Activated CD8-positive, alpha-beta memory T cell treated with anti-CD3 and anti-CD28 coated beads, Interleukin-2, amount 10 ng/mL, durations not matched to agents 7 days and 5 days (primary cell): ENCODE measurements around the gene CCDC9. TPM values are rescaled to one million over a fixed set of nuclear protein-coding genes. Genes with fewer than 3 reads are reported as not detected.
"Not testable (repeated sequence)": the region's sequence is repeated elsewhere in the genome, so short reads cannot be mapped to it uniquely, and the experiment has no call there.

Experiments
- ATAC-seq: fragments of 150-1000 bp; cut with Tn5 transposase; one replicate; pipeline ENCODE4 v1.10.0; 2021; ENCODE audit warnings: moderate library complexity
- CTCF ChIA-PET: fragments of 350-600 bp; sonication (Branson Sonifier 250); formaldehyde crosslinking; loops from one replicate; lab custom pipeline; 2021; ENCODE audit warnings: antibody characterized with exemption; lab: Charles Lee
- DNase-seq: peaks from one replicate; pipeline ENCODE4 v3.0.0-alpha.2; 2020
- H3K27ac Mint-ChIP-seq: one replicate; pipeline ENCODE4 v1.8.0; 2021; ENCODE audit warnings: mild to moderate bottlenecking, mixed read lengths
- H3K27me3 Mint-ChIP-seq: one replicate; pipeline ENCODE4 v1.8.0; 2021; ENCODE audit warnings: mixed read lengths
- H3K36me3 Mint-ChIP-seq: one replicate; pipeline ENCODE4 v1.8.0; 2021; ENCODE audit warnings: mild to moderate bottlenecking, mixed read lengths
- H3K4me1 Mint-ChIP-seq: one replicate; pipeline ENCODE4 v1.8.0; 2021; ENCODE audit warnings: mixed read lengths
- H3K4me3 Mint-ChIP-seq: one replicate; pipeline ENCODE4 v1.8.0; 2021; ENCODE audit warnings: mild to moderate bottlenecking, moderate library complexity, mixed read lengths
- H3K9me3 Mint-ChIP-seq: one replicate; pipeline ENCODE4 v1.8.0; 2022; ENCODE audit warnings: low read depth, mixed read lengths
- total RNA-seq, 2 experiments: library from RNA; stranded (reverse); gene quantifications; one replicate each; pipeline ENCODE4 v1.2.3, GENCODE V29; 2021

Gene CCDC9
- total RNA-seq, 2 experiments from 2014 or later: 24.8 to 27.6 TPM

DNA sequence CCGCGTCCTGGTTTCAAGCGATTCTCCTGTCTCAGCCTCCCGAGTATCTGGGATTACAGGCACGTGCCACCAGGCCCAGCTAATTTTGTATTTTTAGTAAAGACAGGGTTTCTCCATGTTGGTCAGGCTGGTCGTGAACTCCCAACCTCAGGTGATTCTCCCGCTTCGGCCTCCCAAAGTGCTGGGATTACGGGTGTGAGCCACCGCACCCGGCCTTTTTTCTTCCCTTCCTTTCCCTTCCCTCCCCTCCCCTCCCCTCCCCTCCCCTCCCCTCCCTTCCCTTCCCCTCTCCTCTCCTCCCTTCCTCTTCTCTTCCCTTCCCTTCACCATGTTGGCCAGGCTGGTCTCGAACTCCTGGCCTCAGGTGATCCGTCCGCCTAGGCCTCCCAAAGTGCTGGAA lies 44.5 kb downstream of the CCDC9 start:
- H3K4me1 Mint-ChIP-seq: peaks cover 18% of the 10 kb centered on the region
- H3K27ac Mint-ChIP-seq, H3K9me3 Mint-ChIP-seq, CTCF ChIA-PET, H3K36me3 Mint-ChIP-seq, H3K27me3 Mint-ChIP-seq, ATAC-seq, H3K4me3 Mint-ChIP-seq, DNase-seq: not testable (repeated sequence)

DNA sequence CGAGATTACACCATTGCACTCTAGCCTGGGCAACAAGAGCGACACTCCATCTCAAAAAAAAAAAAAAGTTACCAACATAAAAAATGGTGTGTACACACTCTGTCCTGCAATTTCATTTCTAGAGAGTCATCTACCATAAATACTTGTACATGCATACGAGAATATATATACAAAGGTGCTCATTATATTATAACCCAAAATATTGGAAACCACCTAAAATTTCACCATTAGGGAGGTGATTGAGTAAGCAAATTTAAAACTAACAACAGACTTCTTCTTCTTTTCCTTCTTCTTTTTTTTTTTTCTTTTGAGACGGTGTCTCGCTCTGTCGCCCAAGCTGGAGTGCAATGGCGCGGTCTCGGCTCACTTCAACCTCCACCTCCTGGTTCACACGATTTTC lies 45.9 kb downstream of the CCDC9 start:
- Mint-ChIP-seq H3K4me1 (peaks cover 15% of the 10 kb centered on the region), H3K36me3 (no peaks in the 10 kb centered on the region), H3K4me3 (no peak overlapping the region), H3K9me3 (no peaks in the 10 kb centered on the region), H3K27me3 (peaks cover 13% of the 10 kb centered on the region), H3K27ac (no peak overlapping the region)
- CTCF ChIA-PET: interaction anchor here (1.6 kb wide), 1 partner anchor 47 kb away, joined by 5 read pairs; the partner anchor contains the start of gene DHX34
- DNase-seq (no peak), ATAC-seq (no peak)

DNA sequence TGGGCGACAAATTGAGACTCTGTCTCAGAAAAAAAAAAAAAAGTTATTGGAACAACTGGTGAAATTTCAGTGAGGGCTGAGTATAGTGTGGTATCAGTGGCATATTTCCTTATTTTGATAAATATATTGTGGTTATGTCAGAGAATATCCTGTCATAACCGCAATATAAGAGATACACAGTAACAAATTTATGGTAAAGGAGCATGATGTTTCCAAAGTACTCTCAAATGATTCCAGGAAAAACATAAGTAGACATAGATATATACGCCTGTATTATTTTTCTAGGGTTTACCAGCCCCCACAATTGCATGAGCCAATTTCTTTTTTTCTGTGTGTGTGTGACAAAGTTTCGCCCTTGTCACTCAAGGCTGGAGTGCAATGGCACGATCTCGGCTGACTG lies 47.6 kb downstream of the CCDC9 start:
- Mint-ChIP-seq H3K36me3 (no peaks in the 10 kb centered on the region), H3K27ac (no peak overlapping the region), H3K4me3 (no peak overlapping the region), H3K4me1 (peaks cover 15% of the 10 kb centered on the region), H3K9me3 (no peaks in the 10 kb centered on the region), H3K27me3 (peaks cover 13% of the 10 kb centered on the region)
- CTCF ChIA-PET: interaction anchor here (0.7 to 2.9 kb wide), 8 partner anchors 12 to 779 kb away, joined by 3 to 14 read pairs (median 4); partner anchors contain the start of gene DHX34
- ATAC-seq (no peak), DNase-seq (no peak)

DNA sequence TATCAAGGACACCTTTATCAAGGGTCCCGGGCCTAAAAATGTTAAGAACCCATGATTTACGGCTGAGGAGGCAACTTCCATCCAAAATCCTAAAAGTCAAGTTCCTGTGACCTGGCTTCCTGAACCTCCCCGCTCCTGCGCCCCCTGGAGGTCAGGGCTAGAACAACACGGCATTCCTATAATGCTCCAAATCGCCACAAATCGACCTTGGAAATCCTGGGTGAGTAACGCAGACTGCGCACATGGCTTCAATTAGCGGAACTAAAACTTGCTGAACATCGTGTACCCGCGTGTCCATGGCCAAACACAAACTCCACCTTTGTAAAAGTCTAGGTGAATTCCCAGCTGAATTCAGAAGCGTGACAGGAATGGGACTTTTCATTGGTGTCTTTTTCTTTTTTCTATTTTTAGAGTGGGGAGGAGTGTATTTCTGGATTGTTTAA lies 49.0 kb downstream of the CCDC9 start:
- ATAC-seq: no peak
- H3K4me3 Mint-ChIP-seq: no peak overlapping the region

DNA sequence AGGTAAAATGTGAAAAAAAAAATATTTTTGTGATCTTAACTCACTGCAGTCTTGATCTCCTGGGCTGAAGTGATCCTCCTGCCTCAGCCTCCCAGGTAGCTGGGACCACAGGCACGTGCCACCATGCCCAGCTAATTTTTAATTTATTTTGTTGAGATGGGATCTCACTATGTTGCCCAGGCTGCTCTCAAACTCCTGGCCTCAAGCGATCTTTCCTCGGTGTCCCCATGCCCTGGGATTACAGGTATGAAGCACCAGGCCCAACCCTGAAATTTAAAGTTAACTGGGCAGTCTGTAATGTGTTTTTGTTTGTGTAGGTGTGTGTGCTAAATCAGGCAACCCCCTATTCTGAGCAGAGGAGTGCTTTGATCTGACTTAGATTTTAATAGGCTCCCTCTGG lies 50.0 kb downstream of the CCDC9 start:
- DNase-seq (no peak), ATAC-seq (no peak)
- Mint-ChIP-seq H3K4me1 (peaks cover 3% of the 10 kb centered on the region), H3K4me3 (no peak overlapping the region), H3K27me3 (peaks cover 16% of the 10 kb centered on the region), H3K27ac (no peak overlapping the region), H3K36me3 (no peaks in the 10 kb centered on the region), H3K9me3 (no peaks in the 10 kb centered on the region)
- CTCF ChIA-PET: interaction anchor here (1.3 to 2.9 kb wide), 5 partner anchors 10 to 85 kb away, joined by 4 to 14 read pairs (median 13); no protein-coding TSS in a partner anchor

More for the DNA sequence above, 49.0 kb downstream of the CCDC9 start:
- DNase-seq: peak; percentile 47
- H3K9me3 Mint-ChIP-seq: no peaks in the 10 kb centered on the region
- peaks cover 8% of the 10 kb centered on the region for H3K4me1 Mint-ChIP-seq
- H3K36me3 Mint-ChIP-seq: no peaks in the 10 kb centered on the region
- no peak overlapping the region for H3K27ac Mint-ChIP-seq
- peaks cover 15% of the 10 kb centered on the region for H3K27me3 Mint-ChIP-seq
- CTCF ChIA-PET: interaction anchor here (0.7 to 2.9 kb wide), 9 partner anchors 9 to 1277 kb away, joined by 3 to 14 read pairs (median 5); no protein-coding TSS in a partner anchor

DNA sequence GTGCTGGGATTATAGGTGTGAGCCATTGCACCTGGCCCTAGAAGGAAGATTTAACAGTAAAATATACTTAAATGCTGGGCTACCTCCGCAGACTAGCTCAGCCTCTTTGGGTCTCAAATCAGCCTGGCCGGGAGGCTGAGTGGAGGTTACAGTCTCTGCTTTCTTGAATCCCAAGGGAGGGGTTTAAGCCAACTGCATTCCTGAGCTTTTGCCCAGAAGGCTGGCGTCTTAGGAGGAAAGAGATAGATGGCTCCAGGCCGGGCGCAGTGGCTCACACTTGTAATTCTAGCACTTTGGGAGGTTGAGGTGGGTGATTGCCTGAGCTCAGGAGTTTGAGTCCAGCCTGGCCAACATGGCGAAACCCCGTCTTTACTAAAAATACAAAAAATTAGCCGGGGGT lies 52.7 kb downstream of the CCDC9 start:
- CTCF ChIA-PET: interaction anchor here (0.7 to 2.0 kb wide), 3 partner anchors 28 to 391 kb away, joined by 3 to 12 read pairs (median 3); no protein-coding TSS in a partner anchor
- DNase-seq: no peak

DNA sequence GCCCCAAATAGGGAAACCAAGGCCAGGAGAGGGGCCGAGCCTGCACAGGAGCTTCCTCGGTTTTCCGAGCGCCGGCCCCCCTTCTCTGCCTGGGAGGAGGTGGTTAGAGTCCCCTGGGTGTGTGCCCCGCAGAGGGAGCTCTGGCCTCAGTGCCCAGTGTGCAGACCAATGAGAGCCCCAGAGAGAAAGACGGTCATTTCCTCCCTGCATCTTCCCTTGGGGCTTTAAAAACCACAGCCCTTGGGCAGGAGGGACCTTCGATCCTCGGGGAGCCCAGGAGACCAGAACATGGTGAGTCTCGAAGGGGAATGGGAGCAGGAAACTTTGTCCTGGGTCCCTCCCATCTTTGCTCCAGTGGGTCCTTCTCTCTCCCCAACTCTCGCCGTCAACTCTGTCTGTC lies 53.3 kb downstream of the CCDC9 start, which contains the start of gene C5AR1:
TSS of gene C5AR1 (plus strand) at position 254 of the 400 bp plus-strand sequence. CDS start at position 289, 35 bp downstream.
- Mint-ChIP-seq H3K36me3 (no peaks in the 10 kb centered on the region), H3K27ac (no peak within 1 kb of the TSS), H3K27me3 (peaks cover 13% of the 10 kb centered on the region), H3K4me3 (no peak within 1 kb of the TSS), H3K4me1 (peaks cover 3% of the 10 kb centered on the region), H3K9me3 (no peaks in the 10 kb centered on the region)
- no peak for DNase-seq
- no peak for ATAC-seq
- CTCF ChIA-PET: interaction anchor here (2.0 kb wide), 1 partner anchor 81 kb away, joined by 12 read pairs; no protein-coding TSS in a partner anchor

More for the DNA sequence above, 52.7 kb downstream of the CCDC9 start:
- H3K27me3 Mint-ChIP-seq: peaks cover 13% of the 10 kb centered on the region
- H3K4me1 Mint-ChIP-seq: peaks cover 3% of the 10 kb centered on the region
- H3K4me3 Mint-ChIP-seq: no peak overlapping the region
- no peaks in the 10 kb centered on the region for H3K36me3 Mint-ChIP-seq
- H3K9me3 Mint-ChIP-seq: no peaks in the 10 kb centered on the region
- no peak overlapping the region for H3K27ac Mint-ChIP-seq
- no peak for ATAC-seq

DNA sequence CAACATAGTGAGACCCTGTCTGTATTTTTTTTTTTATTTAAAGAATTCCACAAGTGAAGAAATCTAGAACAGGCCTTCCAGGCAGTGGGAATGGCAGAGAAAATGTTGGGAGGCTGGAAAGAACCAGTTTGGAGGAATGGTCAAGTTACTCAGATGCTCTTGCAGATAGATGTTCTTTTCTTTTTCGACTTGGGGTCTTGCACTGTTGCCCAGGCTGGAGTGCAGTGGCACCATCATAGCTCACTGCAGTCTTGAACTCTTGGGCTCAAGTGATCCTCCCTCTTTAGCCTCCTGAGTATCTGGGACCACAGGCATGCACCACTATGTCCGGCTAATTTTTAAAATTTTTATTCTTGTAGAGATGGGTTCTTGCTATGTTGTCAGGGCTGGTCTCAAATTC lies 54.0 kb downstream of the CCDC9 start:
- Mint-ChIP-seq H3K27me3 (peaks cover 10% of the 10 kb centered on the region), H3K27ac (no peak overlapping the region), H3K9me3 (no peaks in the 10 kb centered on the region), H3K36me3 (no peaks in the 10 kb centered on the region), H3K4me3 (no peak overlapping the region), H3K4me1 (peaks cover 1% of the 10 kb centered on the region)
- ATAC-seq: no peak
- no peak for DNase-seq
- CTCF ChIA-PET: no interaction called here

DNA sequence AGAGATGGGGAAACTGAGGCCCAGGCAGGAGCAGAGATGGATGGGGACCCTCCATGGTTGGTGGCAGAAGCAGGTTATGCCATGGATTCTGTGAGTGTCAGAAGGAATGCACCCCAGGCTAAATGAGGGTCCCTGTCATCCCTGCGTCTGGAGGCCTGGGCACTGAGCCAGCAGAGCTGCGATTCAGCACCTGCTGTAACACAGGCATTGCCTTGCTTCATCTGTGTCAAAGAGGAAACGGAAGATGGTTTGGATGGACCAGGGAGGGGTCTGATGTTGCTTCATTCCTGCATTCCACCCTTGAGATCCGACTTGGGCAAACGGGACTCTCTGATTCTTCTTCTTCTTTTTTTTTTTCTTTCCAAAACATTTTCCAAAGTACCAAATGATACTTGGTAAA lies 54.5 kb downstream of the CCDC9 start:
- CTCF ChIA-PET: no interaction called here
- ATAC-seq: no peak
- Mint-ChIP-seq H3K27ac (no peak overlapping the region), H3K36me3 (no peaks in the 10 kb centered on the region), H3K4me1 (no peaks in the 10 kb centered on the region), H3K27me3 (peaks cover 12% of the 10 kb centered on the region), H3K4me3 (no peak overlapping the region), H3K9me3 (no peaks in the 10 kb centered on the region)
- no peak for DNase-seq

DNA sequence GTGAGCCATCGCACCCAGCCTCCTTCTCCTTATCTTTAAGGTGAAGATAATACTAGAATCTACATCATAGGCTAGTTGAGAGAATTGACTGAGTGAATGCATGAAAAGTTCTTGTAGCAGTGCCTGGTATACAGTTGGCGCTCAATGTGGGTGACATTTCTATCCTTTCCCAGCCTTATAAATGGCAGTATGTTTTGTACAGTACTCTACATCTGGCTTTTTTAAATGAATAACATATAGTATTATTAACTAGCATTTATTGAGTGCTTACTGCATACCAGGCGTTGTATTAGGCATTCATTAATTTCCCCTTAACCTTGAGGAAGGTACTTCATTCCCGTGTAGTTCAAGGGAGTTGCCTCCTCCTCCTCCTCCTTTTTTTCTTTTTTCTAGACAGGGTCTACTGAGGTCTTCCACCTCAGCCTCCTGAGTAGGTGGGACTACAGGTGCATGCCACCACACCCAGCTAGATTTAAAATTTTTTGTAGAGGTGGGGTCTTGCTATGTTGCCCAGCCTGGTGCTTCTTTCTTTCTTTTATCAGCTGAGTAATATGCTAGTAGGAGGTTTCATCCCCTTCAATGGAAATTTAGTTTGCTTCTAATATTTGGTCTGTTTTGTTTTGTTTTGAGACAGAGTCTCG lies 56.2 kb downstream of the CCDC9 start:
- Mint-ChIP-seq H3K27ac (no peak overlapping the region), H3K27me3 (peaks cover 7% of the 10 kb centered on the region), H3K9me3 (no peaks in the 10 kb centered on the region), H3K36me3 (no peaks in the 10 kb centered on the region), H3K4me1 (no peaks in the 10 kb centered on the region), H3K4me3 (no peak overlapping the region)
- no peak for ATAC-seq
- no peak for DNase-seq
- CTCF ChIA-PET: no interaction called here

DNA sequence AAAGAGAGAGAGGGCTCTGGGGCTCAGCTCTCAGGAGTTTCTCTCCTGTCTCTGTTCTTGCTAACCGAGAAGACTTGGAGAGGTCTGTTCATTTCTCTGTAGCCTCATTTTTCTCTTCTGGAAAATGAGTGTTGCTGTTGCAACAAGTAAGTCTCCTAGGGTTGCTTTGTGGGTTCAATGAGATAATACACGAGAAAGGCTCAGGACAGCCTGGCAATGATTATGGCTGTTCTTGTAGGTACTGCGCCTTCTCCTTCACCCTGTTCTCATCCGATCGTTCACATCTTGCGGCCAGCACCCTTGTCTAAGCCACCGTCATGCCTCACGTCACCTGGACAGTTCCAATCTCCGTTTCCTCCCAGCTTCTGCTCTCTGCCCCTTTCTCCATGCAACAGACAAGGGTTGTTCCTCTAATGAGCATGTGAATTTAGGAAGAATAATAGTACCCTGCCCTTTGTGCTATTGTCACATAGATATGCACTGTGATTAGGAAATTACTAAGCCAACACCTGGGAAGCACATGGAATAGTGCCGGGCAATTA lies 57.5 kb downstream of the CCDC9 start:
- CTCF ChIA-PET: no interaction called here
- H3K27me3 Mint-ChIP-seq: peaks cover 7% of the 10 kb centered on the region
- no peaks in the 10 kb centered on the region for H3K9me3 Mint-ChIP-seq
- H3K27ac Mint-ChIP-seq: no peak overlapping the region
- no peak for DNase-seq
- H3K4me3 Mint-ChIP-seq: no peak overlapping the region
- ATAC-seq: no peak
- no peaks in the 10 kb centered on the region for H3K4me1 Mint-ChIP-seq
- no peaks in the 10 kb centered on the region for H3K36me3 Mint-ChIP-seq

DNA sequence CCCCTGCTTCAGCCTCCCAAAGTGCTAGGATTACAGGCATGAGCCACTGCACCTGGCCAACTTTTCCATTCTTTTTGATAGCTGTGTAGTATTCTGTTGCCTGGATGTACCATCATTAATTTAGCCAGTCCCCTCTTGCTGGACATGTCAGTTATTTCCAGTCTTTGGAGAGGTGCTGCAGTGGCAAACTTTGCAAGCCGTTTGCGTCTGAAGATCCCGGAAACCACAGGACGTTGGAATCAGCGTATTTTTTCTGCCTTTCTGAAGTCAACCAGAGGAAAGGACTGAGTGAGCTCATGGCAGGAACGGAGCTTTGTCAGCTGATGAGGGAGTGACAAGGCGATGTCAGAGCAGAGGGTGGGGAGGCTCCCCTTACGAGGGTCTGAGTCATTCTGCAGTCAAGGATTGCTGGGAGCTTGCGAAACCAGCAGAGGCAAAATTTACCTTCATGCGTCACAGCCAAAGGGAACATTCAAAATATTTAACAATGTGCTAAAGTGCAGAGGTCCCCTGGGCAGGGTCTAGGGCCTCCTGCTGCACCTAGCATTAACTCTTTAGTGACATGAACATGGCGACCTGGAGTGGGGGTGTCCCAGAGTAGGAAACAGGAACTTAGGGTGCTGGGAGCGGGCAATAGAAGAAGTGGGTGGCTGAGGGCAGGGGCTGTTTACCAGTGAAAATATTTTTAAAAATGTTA lies 58.9 kb downstream of the CCDC9 start:
- H3K27ac Mint-ChIP-seq: no peak overlapping the region
- no peaks in the 10 kb centered on the region for H3K36me3 Mint-ChIP-seq
- H3K4me1 Mint-ChIP-seq: no peaks in the 10 kb centered on the region
- H3K4me3 Mint-ChIP-seq: no peak overlapping the region
- no peaks in the 10 kb centered on the region for H3K9me3 Mint-ChIP-seq
- ATAC-seq (no peak), DNase-seq (no peak)
- CTCF ChIA-PET: interaction anchor here (0.7 to 3.4 kb wide), 4 partner anchors 10 to 77 kb away, joined by 4 to 14 read pairs (median 4); no protein-coding TSS in a partner anchor
- peaks cover 6% of the 10 kb centered on the region for H3K27me3 Mint-ChIP-seq

DNA sequence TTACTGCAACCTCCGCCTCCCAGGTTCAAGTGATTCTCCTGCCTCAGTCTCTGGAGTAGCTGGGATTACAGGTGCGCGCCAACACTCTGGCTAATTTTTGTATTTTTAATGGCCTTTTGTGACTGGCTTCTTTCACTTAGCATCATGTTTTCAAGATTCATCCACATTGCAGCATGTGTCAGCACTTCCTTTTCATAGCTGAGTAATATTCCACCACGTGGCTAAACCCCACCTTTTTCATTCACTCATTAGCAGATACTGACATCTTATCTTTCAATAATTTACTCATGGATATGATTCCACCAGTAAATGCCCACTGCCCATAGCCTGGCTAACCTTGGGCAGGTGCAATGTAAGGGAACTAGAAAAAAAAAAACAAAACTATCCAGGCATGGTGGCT lies 60.2 kb downstream of the CCDC9 start:
- no peak for ATAC-seq
- H3K36me3 Mint-ChIP-seq: no peaks in the 10 kb centered on the region
- H3K27ac Mint-ChIP-seq: no peak overlapping the region
- H3K9me3 Mint-ChIP-seq: no peaks in the 10 kb centered on the region
- no peak for DNase-seq
- H3K4me3 Mint-ChIP-seq: no peak overlapping the region
- H3K4me1 Mint-ChIP-seq: no peaks in the 10 kb centered on the region
- CTCF ChIA-PET: interaction anchor here (3.4 kb wide), 1 partner anchor 11 kb away, joined by 14 read pairs; no protein-coding TSS in a partner anchor
- peaks cover 8% of the 10 kb centered on the region for H3K27me3 Mint-ChIP-seq
